Endometrial microvascular endothelial cells (primary cell): ENCODE measurements around the gene YWHAE. TPM values are rescaled to one million over a fixed set of nuclear protein-coding genes. Genes with fewer than 3 reads are reported as not detected.
"Not testable (repeated sequence)": the region's sequence is repeated elsewhere in the genome, so short reads cannot be mapped to it uniquely, and the experiment has no call there.

Experiments
- in situ Hi-C: cut with HindIII; loops from 2 replicates; pipeline ENCODE4 v1.10.0; 2017; ENCODE audit warnings: low sequenced_read_pairs, low pct_unique_long_range_greater_than_20kb; ENCODE audit errors: inconsistent ontology term
- total RNA-seq: library from RNA; depleted of rRNA; stranded (reverse); fragments of >200 nt; gene quantifications from one replicate; pipeline ENCODE4 v1.2.3, GENCODE V29; 2015; ENCODE audit errors: inconsistent ontology term

Gene YWHAE
- total RNA-seq, 1 donor from 2014 or later = 1,054 TPM

GRCh38 chr17:1414001-1414574 lies 14.1 kb upstream of the YWHAE start:
- in situ Hi-C loops = no loop called here

GRCh38 chr17:1413281-1413791 lies 13.3 kb upstream of the YWHAE start:
- in situ Hi-C loops = no loop called here

DNA sequence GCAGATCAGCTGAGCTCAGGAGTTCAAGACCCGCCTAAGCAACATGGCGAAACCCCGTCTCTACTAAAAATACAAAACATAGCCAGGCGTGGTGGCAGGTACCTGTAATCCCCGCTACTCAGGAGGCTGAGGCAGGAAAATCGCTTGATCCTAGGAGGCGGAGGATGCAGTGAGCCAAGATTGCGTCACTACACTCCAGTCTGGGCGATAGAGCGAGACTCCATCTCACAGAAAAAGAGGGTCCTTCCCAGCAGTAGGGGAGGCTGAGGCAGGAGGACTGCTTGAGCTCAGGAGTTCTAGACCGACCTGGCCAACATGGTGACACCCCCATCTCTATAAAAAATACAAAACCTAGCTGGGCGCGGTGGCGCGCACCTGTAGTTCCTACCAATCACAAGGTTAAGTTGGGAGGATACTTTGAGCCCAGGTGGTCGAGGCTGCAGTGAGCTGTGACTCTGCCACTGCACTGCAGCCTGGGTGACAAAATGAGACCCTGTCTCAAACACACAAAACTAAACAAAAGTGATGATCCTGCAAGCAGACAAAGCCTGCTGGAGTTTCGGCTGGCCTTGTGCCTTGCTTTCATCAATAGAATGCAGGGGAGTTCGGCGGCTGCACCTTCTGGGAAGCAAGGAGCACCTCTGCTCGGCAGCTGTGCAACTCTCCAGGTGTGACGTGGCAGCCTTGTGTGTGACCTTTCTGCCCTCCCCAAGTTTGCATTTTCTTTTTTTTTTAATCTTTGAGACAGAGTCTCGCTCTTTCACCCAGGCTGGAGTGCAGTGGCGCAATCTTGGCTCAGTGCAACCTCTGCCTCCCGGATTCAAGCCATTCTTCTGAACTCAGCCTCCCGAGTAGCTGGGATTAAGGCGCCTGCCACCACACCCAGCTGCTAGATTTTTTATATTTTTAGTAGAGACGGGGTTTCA lies 12.4 kb upstream of the YWHAE start:
- in situ Hi-C loops = no loop called here

DNA sequence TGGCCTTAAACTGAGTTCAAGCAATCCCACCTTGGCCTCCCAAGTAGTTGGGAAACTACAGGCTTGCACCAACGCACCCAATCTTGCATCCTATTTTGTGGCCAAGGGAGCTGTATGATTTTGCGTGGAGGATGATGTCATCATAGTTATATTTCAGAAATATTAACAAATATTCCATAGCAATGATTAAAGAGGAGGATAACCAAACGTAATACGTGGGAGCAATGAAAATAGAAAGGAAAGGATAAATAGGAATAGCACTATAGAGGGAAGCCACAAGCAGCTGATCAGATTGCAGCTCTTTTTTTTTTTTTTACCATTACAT lies 2.2 kb upstream of the YWHAE start:
- in situ Hi-C loops = no loop called here

- in situ Hi-C loops = no loop called here
Observed at GRCh38 chr17:1398931-1399678, 917 bp downstream of the YWHAE start.

DNA sequence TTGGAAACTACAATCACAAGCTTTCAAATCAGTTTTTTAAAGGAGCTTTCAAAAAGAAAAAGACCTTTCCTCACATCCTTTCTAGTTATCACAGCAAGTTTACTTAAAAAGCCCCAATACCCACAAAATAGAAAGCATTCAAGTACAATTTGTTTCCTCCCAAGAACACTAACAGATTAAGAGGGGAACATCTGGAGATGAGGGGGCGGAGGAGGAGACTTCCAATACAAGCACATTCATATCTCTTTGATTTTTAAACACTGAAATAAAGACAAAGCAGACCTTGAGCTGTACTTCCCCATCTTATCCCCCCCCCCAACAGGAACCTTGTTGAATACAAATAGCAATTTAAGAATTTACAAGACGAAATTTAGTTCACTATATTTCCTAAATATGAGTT lies 2.0 kb downstream of the YWHAE start:
- in situ Hi-C loops = no loop called here

GRCh38 chr17:1395876-1396665 lies 4.0 kb downstream of the YWHAE start:
- in situ Hi-C loops = not testable (repeated sequence)

DNA sequence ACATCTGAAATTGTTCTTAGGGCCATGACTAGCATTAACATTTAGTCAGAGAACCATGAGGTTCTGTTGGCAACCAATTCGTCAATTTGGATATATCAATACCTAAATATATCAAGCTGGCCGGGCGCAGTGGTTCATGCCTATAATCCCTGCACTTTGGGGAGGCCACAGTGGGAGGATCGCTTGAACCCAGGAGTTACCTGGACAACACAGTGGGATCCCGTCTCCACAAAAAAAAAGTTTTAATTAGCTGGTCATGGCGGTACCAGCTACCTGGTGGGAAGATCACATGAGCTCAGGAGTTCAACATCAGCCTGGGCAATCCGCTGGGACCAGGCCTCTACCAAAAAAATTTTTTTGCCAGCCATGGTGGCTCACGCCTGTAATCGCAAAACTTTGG lies 8.4 kb downstream of the YWHAE start:
- in situ Hi-C loops = no loop called here

- in situ Hi-C loops = no loop called here
Observed at GRCh38 chr17:1390432-1391367, 9.3 kb downstream of the YWHAE start.

DNA sequence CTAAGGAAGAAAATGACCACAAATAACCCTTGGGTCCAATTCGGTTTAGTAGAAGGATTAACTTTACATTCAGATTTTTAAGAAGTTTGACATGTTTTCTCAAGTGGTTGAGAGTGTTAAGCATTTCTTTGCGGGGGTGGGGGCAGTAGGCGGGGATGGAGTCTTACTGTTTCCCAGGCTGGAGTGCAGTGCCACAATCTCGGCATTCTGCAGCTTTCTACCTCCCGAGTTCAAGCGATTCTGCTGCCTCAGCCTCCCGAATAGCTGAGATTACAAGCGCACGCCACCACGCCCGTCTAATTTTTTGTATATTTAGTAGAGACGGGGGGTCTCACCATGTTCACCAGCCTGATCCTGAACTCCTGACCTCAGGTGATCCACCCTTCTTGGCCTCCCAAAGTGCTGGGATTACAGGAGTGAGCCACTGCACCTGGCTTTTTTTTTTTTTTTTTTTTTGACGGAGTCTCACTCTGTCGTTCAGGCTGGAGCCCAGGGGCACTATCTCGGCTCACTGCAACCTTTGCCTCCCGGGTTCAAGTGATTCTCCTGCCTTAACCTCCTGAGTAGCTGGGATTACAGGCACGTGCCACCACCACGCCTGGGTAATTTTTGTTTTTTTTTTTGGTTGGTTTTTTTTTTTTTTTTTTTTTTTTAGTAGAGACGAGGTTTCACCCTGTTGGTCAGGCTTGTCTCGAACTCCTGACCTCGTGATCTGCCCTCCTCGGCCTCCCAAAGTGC lies 12.4 kb downstream of the YWHAE start:
- in situ Hi-C loops = not testable (repeated sequence)

- in situ Hi-C loops = not testable (repeated sequence)
Observed at GRCh38 chr17:1386675-1387190, 13.3 kb downstream of the YWHAE start.

DNA sequence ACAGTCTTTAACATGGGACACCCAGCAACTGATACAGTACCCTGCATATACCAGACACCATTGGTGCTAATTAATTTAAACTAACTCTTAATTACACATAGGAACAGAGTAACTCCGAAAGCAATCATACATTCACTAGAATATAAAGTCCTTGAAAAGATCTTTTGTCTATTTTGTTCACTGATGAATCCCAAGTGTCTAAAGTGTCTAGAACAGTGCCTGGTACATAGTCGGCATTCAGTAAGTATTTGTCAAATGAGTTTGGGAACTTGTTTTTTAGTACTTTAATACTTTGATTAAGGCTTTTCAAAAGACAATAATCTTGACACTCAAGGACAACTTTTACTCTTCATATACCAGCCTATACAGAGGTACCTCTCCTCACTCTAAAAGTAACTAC lies 13.8 kb downstream of the YWHAE start:
- in situ Hi-C loops = no loop called here

DNA sequence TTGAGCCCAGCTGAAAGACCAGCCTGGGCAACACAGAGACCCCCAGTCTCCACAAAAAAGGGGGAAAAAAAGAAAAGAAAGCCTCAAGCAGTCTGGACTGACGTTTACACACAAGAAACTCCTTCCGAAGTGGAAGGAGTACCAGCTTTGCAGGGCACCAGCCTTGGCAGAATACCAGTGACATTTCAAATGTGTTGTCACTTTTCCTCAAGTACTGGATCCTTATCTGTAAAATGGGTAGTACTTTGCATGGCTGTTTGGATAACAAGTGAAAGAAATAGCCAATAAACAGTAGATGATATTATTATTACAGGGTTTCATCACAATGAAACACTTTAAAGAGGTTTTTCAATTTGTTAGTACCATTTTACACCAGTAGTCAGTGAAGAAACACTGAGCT lies 14.2 kb downstream of the YWHAE start:
- in situ Hi-C loops = no loop called here

DNA sequence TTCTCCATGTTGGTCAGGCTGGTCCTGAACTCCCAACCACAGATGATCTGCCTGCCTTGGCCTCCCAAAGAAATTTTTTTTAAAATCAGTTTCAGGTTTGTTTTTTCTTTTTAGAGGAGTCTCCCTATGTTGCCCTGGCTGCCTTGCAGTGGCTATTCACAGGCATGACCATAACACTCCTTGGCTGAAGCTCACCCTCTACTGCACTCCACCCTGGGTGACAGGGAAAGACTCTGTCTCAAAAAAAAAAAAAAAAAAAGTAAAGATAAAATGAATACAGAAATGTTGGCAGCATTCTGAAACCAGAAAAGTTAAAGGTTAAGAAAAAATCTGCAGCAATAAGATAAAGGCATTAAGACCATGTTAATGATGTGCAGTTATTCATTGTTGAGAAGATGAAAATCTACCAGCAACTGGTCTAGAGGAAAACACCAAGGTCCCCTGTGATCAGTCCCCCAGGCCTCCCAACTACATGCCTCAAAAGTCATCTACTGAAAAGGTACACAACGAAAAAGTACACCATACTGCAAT lies 15.1 kb downstream of the YWHAE start:
- in situ Hi-C loops = no loop called here

DNA sequence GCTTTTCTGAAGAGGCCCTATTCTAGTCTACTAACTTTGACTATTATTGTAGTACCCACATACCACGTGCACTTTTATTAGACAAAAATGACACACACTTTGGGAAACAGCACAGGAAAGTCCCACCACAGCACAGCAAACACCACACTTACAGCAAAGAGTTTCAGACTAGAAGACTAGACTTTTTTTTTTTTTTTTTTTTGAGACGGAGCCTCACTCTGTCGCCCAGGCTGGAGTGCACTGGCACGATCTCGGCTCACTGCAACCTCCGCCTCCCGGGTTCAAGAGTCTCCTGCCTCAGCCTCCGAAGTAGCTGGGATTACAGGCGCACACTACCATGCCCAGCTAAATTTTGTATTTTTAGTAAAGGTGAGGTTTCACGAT lies 20.1 kb downstream of the YWHAE start:
- in situ Hi-C loops = no loop called here

- in situ Hi-C loops = no loop called here
Observed at GRCh38 chr17:1379208-1379929, 20.7 kb downstream of the YWHAE start.
